Spleen (tissue), 7 donors: ENCODE data around the gene SRGAP1.

Experiments
- POLR2A ChIP-seq, 3 donors: fragments of 450-650 bp; IDR thresholded peaks; one replicate each; pipeline ENCODE4 v1.5.1; 2017; ENCODE audit warnings: antibody characterized with exemption in 3 of 3, mild to moderate bottlenecking in 1 of 3
- TF ChIP-seq, protein P1 (sequence below), 11 experiments: fragments of 200-600 bp in 7 of 11; fragments of 450-650 bp in 4 of 11; sonication (generic) in 4 of 11; IDR thresholded peaks in 8 of 11; conservative IDR thresholded peaks in 3 of 11; 1 replicate in 7 of 11; 2 replicates in 4 of 11; pipeline versions ENCODE4 v1.4.0 to v1.8.0; 2016 to 2021; ENCODE audit warnings: antibody characterized with exemption in 11 of 11, inconsistent platforms in 4 of 11, mild to moderate bottlenecking in 1 of 11
- donor health status: DM: no; HTN: no; CAD: no; lungs with moderate emphysema.
- donor health status: DM: no; HTN: no; CAD: no.
- donor health status: DM: no; HTN: no; CAD: no.

DNA sequence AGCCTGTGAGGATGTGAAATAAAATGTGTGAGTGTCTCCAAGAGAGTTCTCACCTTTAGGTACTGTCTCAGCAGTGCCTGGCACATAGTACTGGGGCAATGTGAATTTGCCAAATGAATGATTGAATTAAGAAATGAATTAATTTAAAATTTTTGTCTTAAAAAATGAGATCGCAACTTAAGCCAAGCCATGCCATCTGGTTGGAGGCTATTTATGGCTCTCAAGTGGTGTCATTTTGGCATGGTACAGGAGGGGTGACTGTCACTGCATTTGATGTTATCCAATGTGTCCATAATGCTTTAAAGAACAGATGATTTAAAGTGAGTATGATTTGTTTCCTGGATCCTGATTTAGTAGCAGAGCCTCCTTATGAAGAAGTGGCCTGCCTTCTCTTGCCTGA lies 80.3 kb downstream of the SRGAP1 start:
- TF ChIP-seq, protein P1, sequence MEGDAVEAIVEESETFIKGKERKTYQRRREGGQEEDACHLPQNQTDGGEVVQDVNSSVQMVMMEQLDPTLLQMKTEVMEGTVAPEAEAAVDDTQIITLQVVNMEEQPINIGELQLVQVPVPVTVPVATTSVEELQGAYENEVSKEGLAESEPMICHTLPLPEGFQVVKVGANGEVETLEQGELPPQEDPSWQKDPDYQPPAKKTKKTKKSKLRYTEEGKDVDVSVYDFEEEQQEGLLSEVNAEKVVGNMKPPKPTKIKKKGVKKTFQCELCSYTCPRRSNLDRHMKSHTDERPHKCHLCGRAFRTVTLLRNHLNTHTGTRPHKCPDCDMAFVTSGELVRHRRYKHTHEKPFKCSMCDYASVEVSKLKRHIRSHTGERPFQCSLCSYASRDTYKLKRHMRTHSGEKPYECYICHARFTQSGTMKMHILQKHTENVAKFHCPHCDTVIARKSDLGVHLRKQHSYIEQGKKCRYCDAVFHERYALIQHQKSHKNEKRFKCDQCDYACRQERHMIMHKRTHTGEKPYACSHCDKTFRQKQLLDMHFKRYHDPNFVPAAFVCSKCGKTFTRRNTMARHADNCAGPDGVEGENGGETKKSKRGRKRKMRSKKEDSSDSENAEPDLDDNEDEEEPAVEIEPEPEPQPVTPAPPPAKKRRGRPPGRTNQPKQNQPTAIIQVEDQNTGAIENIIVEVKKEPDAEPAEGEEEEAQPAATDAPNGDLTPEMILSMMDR (IDR thresholded peaks at IDR 0.05 in 8 of 11, conservative IDR thresholded peaks at IDR 0.05 in 3 of 11), result no peak
- no peak for TF ChIP-seq POLR2A (IDR thresholded peaks at IDR 0.05)
